Liver (tissue), 9 donors: ENCODE measurements around the gene IL17REL. TPM values are rescaled to one million over a fixed set of nuclear protein-coding genes. Genes with fewer than 3 reads are reported as not detected.

Experiments
- DNase-seq: peaks from one replicate; pipeline ENCODE4 v3.0.0-alpha.2; 2017; ENCODE audit warnings: low spot score
- H3K27ac ChIP-seq, 2 donors: one replicate each; pipeline ENCODE4 v1.7.0; 2013; ENCODE audit warnings: inconsistent platforms in 2 of 2, low read length in 2 of 2, control low read depth in 1 of 2, low read depth in 1 of 2, mild to moderate bottlenecking in 1 of 2
- H3K27me3 ChIP-seq, 4 donors: one replicate each; pipeline versions ENCODE4 v1.6.1 to v1.7.0; 2013; ENCODE audit warnings: low read length in 3 of 4, inconsistent platforms in 1 of 4, mild to moderate bottlenecking in 1 of 4, moderate library complexity in 1 of 4; ENCODE audit not compliant: control insufficient read depth in 4 of 4, insufficient read depth in 4 of 4
- H3K36me3 ChIP-seq, 4 donors: one replicate each; pipeline versions ENCODE4 v1.6.1 to v1.7.0; 2013; ENCODE audit warnings: low read length in 3 of 4, mild to moderate bottlenecking in 3 of 4, low read depth in 1 of 4, moderate library complexity in 1 of 4; ENCODE audit not compliant: control insufficient read depth in 4 of 4, insufficient read depth in 3 of 4
- H3K4me1 ChIP-seq, 4 donors: one replicate each; pipeline versions ENCODE4 v1.6.1 to v1.7.0; 2013; ENCODE audit warnings: low read length in 3 of 4, mild to moderate bottlenecking in 3 of 4, moderate library complexity in 1 of 4; ENCODE audit not compliant: control insufficient read depth in 4 of 4, insufficient read depth in 4 of 4
- H3K4me3 ChIP-seq, 3 donors: one replicate each; pipeline versions ENCODE4 v1.6.1 to v1.7.0; 2013; ENCODE audit warnings: low read length in 3 of 3, control low read depth in 1 of 3, low read depth in 1 of 3, mild to moderate bottlenecking in 1 of 3
- H3K9ac ChIP-seq, 2 donors: one replicate each; pipeline ENCODE4 v1.7.0; 2013; ENCODE audit warnings: low read length in 2 of 2, mild to moderate bottlenecking in 2 of 2, moderate library complexity in 2 of 2, control low read depth in 1 of 2, low read depth in 1 of 2
- H3K9me3 ChIP-seq, 4 donors: one replicate each; pipeline versions ENCODE4 v1.6.1 to v1.7.0; 2013; ENCODE audit warnings: low read length in 3 of 4; ENCODE audit not compliant: control insufficient read depth in 4 of 4
- EGR1 ChIP-seq, 2 donors: IDR thresholded peaks; 2 replicates each; pipeline ENCODE4 v1.6.1; 2016 to 2018; ENCODE audit warnings: antibody characterized with exemption in 2 of 2, low read depth in 2 of 2
- FOXA1 ChIP-seq: IDR thresholded peaks from 2 replicates; pipeline ENCODE4 v1.6.1; 2016; ENCODE audit warnings: antibody characterized with exemption
- FOXA2 ChIP-seq: IDR thresholded peaks from 2 replicates; pipeline ENCODE4 v1.6.1; 2016; ENCODE audit warnings: antibody characterized with exemption
- GABPA ChIP-seq, 2 donors: IDR thresholded peaks in 1 of 2; conservative IDR thresholded peaks in 1 of 2; 2 replicates each; pipeline ENCODE4 v1.6.1; 2016; ENCODE audit warnings: antibody characterized with exemption in 2 of 2, mild to moderate bottlenecking in 1 of 2, moderate library complexity in 1 of 2
- HNF4A ChIP-seq, 2 donors: conservative IDR thresholded peaks; 2 replicates each; pipeline ENCODE4 v1.6.1; 2016; ENCODE audit warnings: antibody characterized with exemption in 2 of 2, mild to moderate bottlenecking in 2 of 2
- HNF4G ChIP-seq: IDR thresholded peaks from 2 replicates; pipeline ENCODE4 v1.6.1; 2016; ENCODE audit warnings: antibody characterized with exemption
- JUND ChIP-seq, 2 donors: IDR thresholded peaks; 2 replicates each; pipeline ENCODE4 v1.6.1; 2016; ENCODE audit warnings: antibody characterized with exemption in 2 of 2
- NR2F2 ChIP-seq: IDR thresholded peaks from 2 replicates; pipeline ENCODE4 v1.6.1; 2016; ENCODE audit warnings: antibody characterized with exemption
- RAD21 ChIP-seq, 2 donors: IDR thresholded peaks; 2 replicates each; pipeline ENCODE4 v1.6.1; 2016; ENCODE audit warnings: antibody characterized with exemption in 2 of 2, mild to moderate bottlenecking in 2 of 2
- RXRA ChIP-seq, 2 donors: IDR thresholded peaks; 2 replicates each; pipeline ENCODE4 v1.6.1; 2017 to 2018; ENCODE audit warnings: antibody characterized with exemption in 2 of 2, mild to moderate bottlenecking in 1 of 2
- SP1 ChIP-seq: IDR thresholded peaks from 2 replicates; pipeline ENCODE4 v1.6.1; 2018; ENCODE audit warnings: antibody characterized with exemption, mild to moderate bottlenecking
- TAF1 ChIP-seq: conservative IDR thresholded peaks from 2 replicates; pipeline ENCODE4 v1.6.1; 2016; ENCODE audit warnings: antibody characterized with exemption, mild to moderate bottlenecking
- YY1 ChIP-seq: IDR thresholded peaks from 2 replicates; pipeline ENCODE4 v1.6.1; 2016; ENCODE audit warnings: antibody characterized with exemption, mild to moderate bottlenecking
- WGBS: extraction: QIAGEN DNeasy Blood & Tissue Kit; methylation state at CpG from one replicate; pipeline ENCODE4 v1.1.7; 2013; 5-methylcytosine and 5-hydroxymethylcytosine counted together
- polyA plus RNA-seq, 2 donors: library from polyadenylated mRNA; stranded (reverse) in 1 of 2; unstranded in 1 of 2; fragments of 200-250 nt in 1 of 2; fragments of >200 nt in 1 of 2; fragmentation: Nextera tagmentation in 1 of 2; extraction: Ambion mirVana in 1 of 2; gene quantifications; one replicate each; pipeline versions ENCODE4 v1.2.1 to v1.2.3, GENCODE V29; 2013 to 2015
- total RNA-seq, 2 donors: library from RNA; depleted of rRNA; stranded (reverse); fragments of >200 nt; gene quantifications; one replicate each; pipeline ENCODE4 v1.2.3, GENCODE V29; 2014
- TF ChIP-seq, protein P1 (sequence below): fragments of 150-350 bp; IDR thresholded peaks from 2 replicates; pipeline ENCODE4 v1.5.1; 2017; ENCODE audit warnings: improper control_type of control experiment, low read depth, low read length; ENCODE audit not compliant: missing input control
- TF ChIP-seq, protein P2 (sequence below): IDR thresholded peaks from 2 replicates; pipeline ENCODE4 v1.6.1; 2016; ENCODE audit warnings: antibody characterized with exemption
- TF ChIP-seq, protein P3 (sequence below): IDR thresholded peaks from 2 replicates; pipeline ENCODE4 v1.6.1; 2016; ENCODE audit warnings: antibody characterized with exemption
- TF ChIP-seq, protein P4 (sequence below): IDR thresholded peaks from 2 replicates; pipeline ENCODE4 v1.6.1; 2016; ENCODE audit warnings: antibody characterized with exemption, mild to moderate bottlenecking
- TF ChIP-seq, protein P5 (sequence below): IDR thresholded peaks from 2 replicates; pipeline ENCODE4 v1.6.1; 2016; ENCODE audit warnings: antibody characterized with exemption
- donor health status: healthy.
- donor health status: healthy.
- donor health status: healthy.
- donor health status: healthy.
- donor health status: healthy.

Gene IL17REL
- total RNA-seq: under 1 TPM in 1 of 2 donors, not detected in 1; under 0.01 TPM
- polyA plus RNA-seq: not detected

DNA sequence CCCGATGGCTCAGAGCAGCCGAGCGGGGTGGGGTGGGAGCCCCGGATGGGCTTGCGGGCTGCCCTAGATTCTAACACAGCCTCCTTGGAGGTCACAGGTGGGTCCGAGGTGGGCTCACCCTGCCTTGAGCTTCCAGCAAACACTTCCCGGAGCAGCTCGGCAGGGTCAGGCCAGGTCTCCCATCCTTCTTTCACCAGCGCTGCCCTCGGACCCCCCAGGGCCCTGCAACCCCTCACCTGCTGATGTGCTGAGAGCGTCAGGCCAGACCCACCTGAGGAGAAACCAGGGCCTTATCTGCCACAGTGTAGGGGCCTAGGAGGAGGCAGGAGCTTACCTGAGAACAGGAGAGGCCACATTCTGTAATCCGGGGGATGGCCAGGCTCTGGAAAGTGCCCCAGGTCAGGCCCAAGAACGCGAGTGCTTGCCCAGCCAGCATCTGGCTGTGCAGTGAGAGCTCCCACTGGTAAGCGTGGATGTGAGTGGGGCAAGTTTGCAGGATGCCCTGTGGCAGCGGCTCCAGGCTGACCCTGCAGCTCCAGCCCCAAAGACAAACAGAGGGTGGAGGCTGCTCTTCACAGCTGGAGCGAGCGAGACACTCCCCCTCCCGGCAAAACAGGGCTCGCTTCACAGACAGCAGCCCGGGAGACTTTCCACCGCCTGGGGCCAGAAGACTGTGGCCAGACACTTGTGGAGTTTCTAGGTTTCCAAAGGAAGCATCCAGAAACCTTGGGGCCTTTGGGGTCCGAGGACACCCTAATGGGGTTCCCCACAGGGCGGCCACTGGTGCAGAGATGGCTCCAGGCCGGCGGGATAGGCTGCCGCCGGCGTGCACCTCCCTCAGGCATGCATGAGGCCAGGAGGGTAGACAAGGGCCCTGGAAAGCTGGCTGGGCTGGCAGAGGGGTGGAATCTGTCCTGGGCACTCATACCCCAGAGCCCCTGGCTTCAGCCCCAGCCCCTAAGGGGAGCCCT lies at the start of gene IL17REL:
Gene IL17REL, minus strand, starts transcription at position 555 of the 971 bp plus-strand sequence. Its CDS starts 119 bp downstream, at position 436.
- Histone ChIP-seq H3K27me3 (peaks cover 2 to 13% (median 4%) of the 10 kb centered on the region in 4 donors), H3K4me3 (no peak within 1 kb of the TSS), H3K36me3 (no peaks in the 10 kb centered on the region), H3K27ac (no peak within 1 kb of the TSS), H3K9me3 (no peaks in the 10 kb centered on the region), H3K4me1 (peaks cover 0 to 2% (median 0%) of the 10 kb centered on the region in 4 donors), H3K9ac (no peak within 1 kb of the TSS)
- TF ChIP-seq, protein P1, sequence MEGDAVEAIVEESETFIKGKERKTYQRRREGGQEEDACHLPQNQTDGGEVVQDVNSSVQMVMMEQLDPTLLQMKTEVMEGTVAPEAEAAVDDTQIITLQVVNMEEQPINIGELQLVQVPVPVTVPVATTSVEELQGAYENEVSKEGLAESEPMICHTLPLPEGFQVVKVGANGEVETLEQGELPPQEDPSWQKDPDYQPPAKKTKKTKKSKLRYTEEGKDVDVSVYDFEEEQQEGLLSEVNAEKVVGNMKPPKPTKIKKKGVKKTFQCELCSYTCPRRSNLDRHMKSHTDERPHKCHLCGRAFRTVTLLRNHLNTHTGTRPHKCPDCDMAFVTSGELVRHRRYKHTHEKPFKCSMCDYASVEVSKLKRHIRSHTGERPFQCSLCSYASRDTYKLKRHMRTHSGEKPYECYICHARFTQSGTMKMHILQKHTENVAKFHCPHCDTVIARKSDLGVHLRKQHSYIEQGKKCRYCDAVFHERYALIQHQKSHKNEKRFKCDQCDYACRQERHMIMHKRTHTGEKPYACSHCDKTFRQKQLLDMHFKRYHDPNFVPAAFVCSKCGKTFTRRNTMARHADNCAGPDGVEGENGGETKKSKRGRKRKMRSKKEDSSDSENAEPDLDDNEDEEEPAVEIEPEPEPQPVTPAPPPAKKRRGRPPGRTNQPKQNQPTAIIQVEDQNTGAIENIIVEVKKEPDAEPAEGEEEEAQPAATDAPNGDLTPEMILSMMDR: no peak
- TF ChIP-seq RAD21 (IDR thresholded peaks at IDR 0.05): no peak
- no peak for DNase-seq
- 41% methylated on average over 29 of the region's 29 CpGs for WGBS

DNA sequence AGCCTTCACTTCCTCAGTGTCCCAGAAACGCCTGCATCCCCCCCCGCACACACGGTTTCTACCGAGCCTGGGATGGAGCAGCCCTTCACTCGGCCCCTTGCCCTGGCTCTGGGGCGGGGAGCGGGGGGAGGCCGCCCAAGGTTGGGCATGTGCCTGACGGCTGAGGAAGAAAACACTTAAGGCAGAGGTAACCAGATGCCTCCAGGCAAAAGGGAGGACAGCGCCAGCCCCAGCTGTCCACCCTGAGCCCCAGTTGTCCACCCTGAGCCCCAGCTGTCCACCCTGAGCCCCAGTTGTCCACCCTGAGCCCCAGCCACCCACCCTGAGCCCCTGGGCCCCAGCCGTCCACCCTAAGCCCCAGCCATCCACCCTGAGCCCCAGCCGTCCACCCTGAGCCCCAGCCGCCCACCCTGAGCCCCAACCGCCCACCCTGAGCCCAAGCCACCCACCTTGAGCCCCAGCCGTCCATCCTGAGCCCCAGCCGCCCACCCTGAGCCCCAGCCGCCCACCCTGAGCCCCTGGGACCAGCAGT lies 49.3 kb upstream of the IL17REL start:
- H3K27me3 ChIP-seq: peaks cover 0 to 2% (median 0%) of the 10 kb centered on the region in 4 donors
- no peak overlapping the region for H3K9ac ChIP-seq
- H3K36me3 ChIP-seq: no peaks in the 10 kb centered on the region
- H3K4me1 ChIP-seq: peaks cover 0 to 6% (median 0%) of the 10 kb centered on the region in 4 donors
- no peak overlapping the region for H3K4me3 ChIP-seq
- DNase-seq: no peak
- no peak overlapping the region for H3K27ac ChIP-seq
- no peak for TF ChIP-seq RXRA (IDR thresholded peaks at IDR 0.05)
- no peak for TF ChIP-seq HNF4A (conservative IDR thresholded peaks at IDR 0.05)
- TF ChIP-seq GABPA (IDR thresholded peaks at IDR 0.05 in 1 of 2, conservative IDR thresholded peaks at IDR 0.05 in 1 of 2): no peak
- TF ChIP-seq, protein P1: no peak
- TF ChIP-seq, protein P2, sequence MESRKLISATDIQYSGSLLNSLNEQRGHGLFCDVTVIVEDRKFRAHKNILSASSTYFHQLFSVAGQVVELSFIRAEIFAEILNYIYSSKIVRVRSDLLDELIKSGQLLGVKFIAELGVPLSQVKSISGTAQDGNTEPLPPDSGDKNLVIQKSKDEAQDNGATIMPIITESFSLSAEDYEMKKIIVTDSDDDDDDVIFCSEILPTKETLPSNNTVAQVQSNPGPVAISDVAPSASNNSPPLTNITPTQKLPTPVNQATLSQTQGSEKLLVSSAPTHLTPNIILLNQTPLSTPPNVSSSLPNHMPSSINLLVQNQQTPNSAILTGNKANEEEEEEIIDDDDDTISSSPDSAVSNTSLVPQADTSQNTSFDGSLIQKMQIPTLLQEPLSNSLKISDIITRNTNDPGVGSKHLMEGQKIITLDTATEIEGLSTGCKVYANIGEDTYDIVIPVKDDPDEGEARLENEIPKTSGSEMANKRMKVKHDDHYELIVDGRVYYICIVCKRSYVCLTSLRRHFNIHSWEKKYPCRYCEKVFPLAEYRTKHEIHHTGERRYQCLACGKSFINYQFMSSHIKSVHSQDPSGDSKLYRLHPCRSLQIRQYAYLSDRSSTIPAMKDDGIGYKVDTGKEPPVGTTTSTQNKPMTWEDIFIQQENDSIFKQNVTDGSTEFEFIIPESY: no peak
- no peak for TF ChIP-seq FOXA1
- TF ChIP-seq RAD21 (IDR thresholded peaks at IDR 0.05): no peak
- TF ChIP-seq HNF4G: no peak
- TF ChIP-seq, protein P3, sequence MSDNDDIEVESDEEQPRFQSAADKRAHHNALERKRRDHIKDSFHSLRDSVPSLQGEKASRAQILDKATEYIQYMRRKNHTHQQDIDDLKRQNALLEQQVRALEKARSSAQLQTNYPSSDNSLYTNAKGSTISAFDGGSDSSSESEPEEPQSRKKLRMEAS: no peak
- no peak for TF ChIP-seq NR2F2
- TF ChIP-seq TAF1: no peak
- no peak for TF ChIP-seq EGR1 (IDR thresholded peaks at IDR 0.05; ENCODE audit: low read depth in 2 of 2)
- TF ChIP-seq, protein P4, sequence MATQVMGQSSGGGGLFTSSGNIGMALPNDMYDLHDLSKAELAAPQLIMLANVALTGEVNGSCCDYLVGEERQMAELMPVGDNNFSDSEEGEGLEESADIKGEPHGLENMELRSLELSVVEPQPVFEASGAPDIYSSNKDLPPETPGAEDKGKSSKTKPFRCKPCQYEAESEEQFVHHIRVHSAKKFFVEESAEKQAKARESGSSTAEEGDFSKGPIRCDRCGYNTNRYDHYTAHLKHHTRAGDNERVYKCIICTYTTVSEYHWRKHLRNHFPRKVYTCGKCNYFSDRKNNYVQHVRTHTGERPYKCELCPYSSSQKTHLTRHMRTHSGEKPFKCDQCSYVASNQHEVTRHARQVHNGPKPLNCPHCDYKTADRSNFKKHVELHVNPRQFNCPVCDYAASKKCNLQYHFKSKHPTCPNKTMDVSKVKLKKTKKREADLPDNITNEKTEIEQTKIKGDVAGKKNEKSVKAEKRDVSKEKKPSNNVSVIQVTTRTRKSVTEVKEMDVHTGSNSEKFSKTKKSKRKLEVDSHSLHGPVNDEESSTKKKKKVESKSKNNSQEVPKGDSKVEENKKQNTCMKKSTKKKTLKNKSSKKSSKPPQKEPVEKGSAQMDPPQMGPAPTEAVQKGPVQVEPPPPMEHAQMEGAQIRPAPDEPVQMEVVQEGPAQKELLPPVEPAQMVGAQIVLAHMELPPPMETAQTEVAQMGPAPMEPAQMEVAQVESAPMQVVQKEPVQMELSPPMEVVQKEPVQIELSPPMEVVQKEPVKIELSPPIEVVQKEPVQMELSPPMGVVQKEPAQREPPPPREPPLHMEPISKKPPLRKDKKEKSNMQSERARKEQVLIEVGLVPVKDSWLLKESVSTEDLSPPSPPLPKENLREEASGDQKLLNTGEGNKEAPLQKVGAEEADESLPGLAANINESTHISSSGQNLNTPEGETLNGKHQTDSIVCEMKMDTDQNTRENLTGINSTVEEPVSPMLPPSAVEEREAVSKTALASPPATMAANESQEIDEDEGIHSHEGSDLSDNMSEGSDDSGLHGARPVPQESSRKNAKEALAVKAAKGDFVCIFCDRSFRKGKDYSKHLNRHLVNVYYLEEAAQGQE: no peak
- no peak for TF ChIP-seq JUND (IDR thresholded peaks at IDR 0.05)
- TF ChIP-seq, protein P5, sequence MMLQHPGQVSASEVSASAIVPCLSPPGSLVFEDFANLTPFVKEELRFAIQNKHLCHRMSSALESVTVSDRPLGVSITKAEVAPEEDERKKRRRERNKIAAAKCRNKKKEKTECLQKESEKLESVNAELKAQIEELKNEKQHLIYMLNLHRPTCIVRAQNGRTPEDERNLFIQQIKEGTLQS: no peak
- no peak for TF ChIP-seq FOXA2
- TF ChIP-seq YY1: no peak
- no peak for TF ChIP-seq SP1
- no peaks in the 10 kb centered on the region for H3K9me3 ChIP-seq
- WGBS: 81% methylated on average over 17 of the region's 17 CpGs
